ENCODE data around the gene ACOT7. TPM values are rescaled to one million over a fixed set of nuclear protein-coding genes. Genes with fewer than 3 reads are reported as not detected.

ACOT7 gene
- total and polyA plus RNA-seq, 2 donors (not counting 1 experiment from before 2014, with no cell fraction given): 4.2 to 4.6 TPM

GRCh38 chr1:6440198-6441126 lies 46.9 kb upstream of the ACOT7 start:
- intact Hi-C loops (cut with micrococcal nuclease): no loop called here
- WGBS (ENCODE audit: insufficient coverage): 7% methylated on average over 85 of the region's 101 CpGs
- ATAC-seq (ENCODE audit: low read depth) (peak; percentile 71), DNase-seq (peak; percentile 65)
- no peak overlapping the region for H3K27ac ChIP-seq (ENCODE audit: low read length in 2 of 2)
- no peak overlapping the region for H3K9ac ChIP-seq (ENCODE audit: low read length)
- peak overlapping the region; percentile 22 for H2AFZ ChIP-seq (ENCODE audit: insufficient read depth, low read depth, low read length, poor library complexity, severe bottlenecking)
- peaks cover 3 to 5% of the 10 kb centered on the region in 2 donors for H3K4me1 ChIP-seq (ENCODE audit: control insufficient read depth in 2 of 2, insufficient read depth in 2 of 2, low read length in 2 of 2)
- ChIA-PET CTCF (interaction anchor here (0.8 to 5.6 kb wide), 6 partner anchors 9 to 201 kb away, joined by 3 to 53 read pairs (median 6); partner anchors contain the start of gene HES2), POLR2A (no interaction called here)
- peaks cover 13% of the 10 kb centered on the region for H3K4me1 Mint-ChIP-seq
- H3K36me3 ChIP-seq (replicated peaks in 1 of 2; ENCODE audit: control extremely low read depth in 1 of 2, control insufficient read depth in 1 of 2, extremely low read depth in 1 of 2, insufficient read depth in 2 of 2, low read length in 1 of 2): no peaks in the 10 kb centered on the region
- H3K27ac Mint-ChIP-seq: no peak overlapping the region
- TF ChIP-seq EZH2 (IDR thresholded peaks at IDR 0.05; ENCODE audit: borderline replicate concordance, insufficient read depth, low read depth, low read length, poor library complexity, severe bottlenecking) (no peak), CTCF (IDR thresholded peaks at IDR 0.05) (peak; percentile 38)
- peaks cover 0 to 45% (median 18%) of the 10 kb centered on the region in 4 experiments for H3K27me3 ChIP-seq (replicated peaks in 1 of 4; ENCODE audit: control extremely low read depth in 1 of 4, control insufficient read depth in 3 of 4, insufficient read depth in 4 of 4, low read length in 3 of 4)
- H3K4me2 ChIP-seq (replicated peaks; ENCODE audit: low read depth, low read length, poor library complexity, severe bottlenecking): peak overlapping the region; percentile 33
- H3K79me2 ChIP-seq (ENCODE audit: control insufficient read depth, insufficient read depth, low read length): no peaks in the 10 kb centered on the region
- no peaks in the 10 kb centered on the region for H3K9me3 Mint-ChIP-seq (ENCODE audit: insufficient read depth)
- H3K27me3 Mint-ChIP-seq: peaks cover 35% of the 10 kb centered on the region
- no peaks in the 10 kb centered on the region for H4K20me1 ChIP-seq (ENCODE audit: control insufficient read depth, insufficient read depth, low read length, poor library complexity, severe bottlenecking)
- peak overlapping the region in 1 of 5 experiments; percentile 18 for H3K4me3 ChIP-seq (ENCODE audit: control extremely low read depth in 1 of 5, extremely low read depth in 1 of 5, insufficient read depth in 1 of 5, low read depth in 2 of 5, low read length in 4 of 5)
- H3K4me3 Mint-ChIP-seq: peak overlapping the region; percentile 57
- H3K9me3 ChIP-seq (ENCODE audit: control extremely low read depth in 1 of 3, control insufficient read depth in 2 of 3, insufficient read depth in 1 of 3, low read length in 2 of 3): peaks cover 0 to 2% (median 0%) of the 10 kb centered on the region in 3 donors
